Peyer's patch (tissue), 4 donors: ENCODE results near the gene HYAL2.

Experiments used
- CTCF ChIP-seq, 6 experiments: fragments of 450-650 bp in 4 of 6; fragments of 200-600 bp in 2 of 6; sonication (generic) in 1 of 6; IDR thresholded peaks; one replicate each; pipeline ENCODE4 v1.5.1; 2017 to 2019; ENCODE audit warnings: antibody characterized with exemption in 6 of 6, mild to moderate bottlenecking in 3 of 6, moderate library complexity in 1 of 6
- POLR2A ChIP-seq, 2 donors: fragments of 450-650 bp; IDR thresholded peaks; one replicate each; pipeline ENCODE4 v1.5.1; 2017; ENCODE audit warnings: antibody characterized with exemption in 2 of 2, mild to moderate bottlenecking in 2 of 2, moderate library complexity in 2 of 2

- TF ChIP-seq CTCF (IDR thresholded peaks at IDR 0.05) (no peak), POLR2A (IDR thresholded peaks at IDR 0.05) (no peak)
These were observed 36.0 kb downstream of the HYAL2 start for GRCh38 chr3:50286322-50287227.
